Activated naive CD4-positive, alpha-beta T cell treated with anti-CD3 and anti-CD28 coated beads, Interleukin-2, amount 50 U/mL, for 24 hours (primary cell): Measurements from ENCODE around the gene FOXK1.
"Not testable (repeated sequence)": the region's sequence is repeated elsewhere in the genome, so short reads cannot be mapped to it uniquely, and the experiment has no call there.

Experiments used
- H3K27ac Mint-ChIP-seq: one replicate; pipeline ENCODE4 v1.8.0; 2021; ENCODE audit warnings: mild to moderate bottlenecking, mixed read lengths
- H3K27me3 Mint-ChIP-seq: one replicate; pipeline ENCODE4 v1.8.0; 2021; ENCODE audit warnings: mixed read lengths
- H3K36me3 Mint-ChIP-seq: one replicate; pipeline ENCODE4 v1.8.0; 2021; ENCODE audit warnings: mixed read lengths
- H3K4me1 Mint-ChIP-seq: one replicate; pipeline ENCODE4 v1.8.0; 2021; ENCODE audit warnings: mixed read lengths
- H3K4me3 Mint-ChIP-seq: one replicate; pipeline ENCODE4 v1.8.0; 2021; ENCODE audit warnings: mild to moderate bottlenecking, mixed read lengths
- H3K9me3 Mint-ChIP-seq: one replicate; pipeline ENCODE4 v1.8.0; 2021; ENCODE audit warnings: mixed read lengths

Gene FOXK1

DNA sequence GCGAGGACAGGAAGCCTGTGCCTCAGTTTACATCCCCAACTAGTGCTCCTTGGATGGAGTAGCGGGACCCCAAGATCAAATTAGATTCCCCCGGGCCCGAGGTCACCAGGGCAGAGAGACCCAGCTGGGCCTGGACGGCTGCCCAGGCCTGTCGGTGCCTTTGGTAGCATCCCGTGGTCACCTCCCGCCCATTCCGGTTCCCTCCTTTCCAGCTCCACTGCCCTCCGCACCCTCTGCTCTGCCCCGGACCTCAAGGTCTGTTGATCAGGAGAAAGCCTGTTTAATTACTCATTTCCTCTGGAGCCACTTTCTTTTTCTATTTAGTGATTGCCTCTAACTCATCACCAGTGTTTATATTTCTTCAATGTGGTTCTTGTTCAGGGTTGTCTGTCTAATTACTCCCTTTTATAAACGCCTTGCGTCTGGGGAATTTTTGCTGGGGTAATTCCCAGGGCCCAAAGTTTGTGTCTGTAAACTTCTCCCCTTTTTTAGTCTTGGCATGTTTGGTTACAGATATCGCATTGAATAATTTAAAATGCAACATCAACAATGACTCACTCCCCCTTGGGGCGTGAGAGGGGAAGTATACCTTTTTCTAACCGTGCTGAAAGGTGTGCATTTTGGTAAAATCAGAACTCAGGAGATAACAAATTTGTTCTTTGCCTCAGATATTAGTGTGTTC is 1.9 kb downstream of the FOXK1 start:
- peaks cover 50% of the 10 kb centered on the region for H3K4me1 Mint-ChIP-seq

DNA sequence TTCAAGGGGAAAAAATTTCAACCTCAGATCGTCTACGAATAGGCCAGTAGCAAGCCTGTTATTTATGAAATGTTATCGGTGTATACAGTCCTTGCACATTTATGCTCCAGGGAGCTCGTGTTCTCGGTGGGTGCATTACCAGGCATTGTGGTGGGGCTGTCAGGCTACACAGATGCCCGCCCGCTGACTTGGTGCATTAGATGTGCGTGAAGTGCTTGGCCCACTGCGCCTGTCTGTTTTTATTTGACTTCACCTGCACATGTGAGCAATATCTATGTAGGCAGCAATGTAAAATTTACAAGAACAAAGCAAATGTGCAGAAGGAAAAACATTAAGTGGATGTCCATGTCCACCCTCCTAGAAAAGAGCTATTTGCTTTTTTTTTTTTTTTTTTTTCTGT is 2.8 kb downstream of the FOXK1 start:
- Mint-ChIP-seq H3K4me3 (peak overlapping the region; percentile 97), H3K9me3 (no peaks in the 10 kb centered on the region), H3K4me1 (peaks cover 58% of the 10 kb centered on the region), H3K27ac (peak overlapping the region; percentile 100), H3K36me3 (peaks cover 5% of the 10 kb centered on the region), H3K27me3 (no peaks in the 10 kb centered on the region)

More for the DNA sequence above, 1.9 kb downstream of the FOXK1 start:
- Mint-ChIP-seq H3K27me3 (no peaks in the 10 kb centered on the region), H3K4me3 (peak overlapping the region; percentile 97), H3K36me3 (peaks cover 5% of the 10 kb centered on the region), H3K27ac (peak overlapping the region; percentile 100), H3K9me3 (no peaks in the 10 kb centered on the region)

DNA sequence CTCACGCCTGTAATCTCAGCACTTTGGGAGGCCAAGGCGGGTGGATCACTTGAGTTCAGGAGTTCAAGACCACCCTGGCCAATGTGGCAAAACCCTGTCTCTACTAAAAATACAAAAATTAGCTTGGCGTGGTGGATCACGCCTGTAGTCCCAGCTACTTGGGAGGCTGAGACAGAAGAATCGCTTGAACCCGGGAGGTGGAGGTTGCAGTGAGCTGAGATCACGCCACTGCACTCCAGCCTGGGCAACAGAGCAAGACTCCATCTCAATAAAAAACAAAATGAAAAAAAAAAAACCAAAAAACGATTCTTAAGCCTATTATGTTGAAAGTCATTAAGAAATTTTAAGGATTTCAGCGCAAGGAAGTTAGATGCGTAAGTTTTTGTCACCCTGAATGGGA is 3.6 kb downstream of the FOXK1 start:
- H3K4me3 Mint-ChIP-seq, H3K27ac Mint-ChIP-seq: not testable (repeated sequence)

DNA sequence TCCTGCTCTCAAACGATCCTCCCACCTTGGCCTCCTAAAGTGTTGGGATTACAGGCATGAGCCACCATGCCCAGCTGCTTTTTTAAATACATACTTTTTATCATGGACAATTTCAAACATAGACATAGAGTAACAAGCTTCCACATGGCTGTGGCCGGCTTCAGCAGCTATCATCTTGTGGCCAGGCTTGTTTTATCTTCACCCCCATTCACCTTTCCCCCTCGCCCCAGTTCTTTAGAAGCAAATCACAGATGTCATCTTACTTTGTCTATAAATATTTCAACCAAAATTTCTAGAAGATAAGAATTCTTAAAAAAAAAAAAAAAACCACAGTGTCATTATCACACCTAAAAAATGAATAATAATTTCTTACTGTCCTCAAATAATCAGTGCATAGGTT is 5.9 kb downstream of the FOXK1 start:
- Mint-ChIP-seq H3K27me3 (no peaks in the 10 kb centered on the region), H3K36me3 (peaks cover 5% of the 10 kb centered on the region), H3K4me3 (no peak overlapping the region), H3K9me3 (no peaks in the 10 kb centered on the region), H3K4me1 (peaks cover 77% of the 10 kb centered on the region), H3K27ac (peak overlapping the region; percentile 8)

More for the DNA sequence above, 3.6 kb downstream of the FOXK1 start:
- not testable (repeated sequence) for H3K27me3 Mint-ChIP-seq, H3K36me3 Mint-ChIP-seq, H3K9me3 Mint-ChIP-seq
- peaks cover 67% of the 10 kb centered on the region for H3K4me1 Mint-ChIP-seq

DNA sequence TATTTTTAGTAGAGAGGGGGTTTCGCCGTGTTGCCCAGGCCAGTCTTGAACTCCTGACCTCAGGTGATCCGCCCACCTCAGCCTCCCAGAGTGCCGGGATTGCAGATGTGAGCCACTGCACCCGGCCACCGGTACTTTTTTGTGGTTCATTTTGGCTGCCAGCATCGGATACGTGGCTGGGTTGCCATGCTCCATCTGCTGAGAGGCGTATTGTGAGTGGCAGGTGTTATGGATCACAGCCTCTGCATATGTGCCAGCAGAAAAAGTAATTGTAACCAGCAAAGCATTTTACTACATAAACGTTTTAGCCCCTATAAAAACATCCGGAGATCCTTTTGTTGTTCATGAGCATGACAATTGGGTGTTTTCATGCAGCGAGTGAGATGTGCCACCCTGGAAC is 7.1 kb downstream of the FOXK1 start:
- no peaks in the 10 kb centered on the region for H3K9me3 Mint-ChIP-seq
- H3K4me3 Mint-ChIP-seq, result no peak overlapping the region
- H3K27me3 Mint-ChIP-seq, result no peaks in the 10 kb centered on the region
- H3K4me1 Mint-ChIP-seq, result peaks cover 79% of the 10 kb centered on the region
- H3K27ac Mint-ChIP-seq, result peak overlapping the region; percentile 62
- H3K36me3 Mint-ChIP-seq, result peaks cover 3% of the 10 kb centered on the region

DNA sequence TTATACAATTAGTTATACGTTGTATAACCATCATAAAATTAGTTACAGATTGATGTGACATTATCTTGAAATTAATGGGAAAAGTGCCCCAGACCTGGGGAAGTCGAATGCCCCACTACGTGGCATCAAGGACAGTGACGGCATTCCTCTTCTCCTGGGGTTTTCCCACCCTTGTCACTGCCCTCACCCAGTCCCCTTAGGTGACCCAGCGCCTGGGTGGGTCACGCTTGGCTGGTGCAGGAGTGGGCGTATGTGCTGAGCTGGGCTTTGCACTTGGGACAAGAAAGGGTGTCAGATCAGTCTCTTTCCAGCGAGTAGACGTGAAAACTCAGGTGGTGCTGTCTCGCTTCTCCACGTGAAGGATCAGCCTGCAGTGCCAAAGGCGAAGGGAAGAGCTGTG is 7.6 kb downstream of the FOXK1 start:
- H3K4me3 Mint-ChIP-seq, result peak overlapping the region; percentile 28
- peak overlapping the region; percentile 62 for H3K27ac Mint-ChIP-seq
- no peaks in the 10 kb centered on the region for H3K36me3 Mint-ChIP-seq
- H3K9me3 Mint-ChIP-seq, result no peaks in the 10 kb centered on the region
- peaks cover 79% of the 10 kb centered on the region for H3K4me1 Mint-ChIP-seq
- no peaks in the 10 kb centered on the region for H3K27me3 Mint-ChIP-seq

DNA sequence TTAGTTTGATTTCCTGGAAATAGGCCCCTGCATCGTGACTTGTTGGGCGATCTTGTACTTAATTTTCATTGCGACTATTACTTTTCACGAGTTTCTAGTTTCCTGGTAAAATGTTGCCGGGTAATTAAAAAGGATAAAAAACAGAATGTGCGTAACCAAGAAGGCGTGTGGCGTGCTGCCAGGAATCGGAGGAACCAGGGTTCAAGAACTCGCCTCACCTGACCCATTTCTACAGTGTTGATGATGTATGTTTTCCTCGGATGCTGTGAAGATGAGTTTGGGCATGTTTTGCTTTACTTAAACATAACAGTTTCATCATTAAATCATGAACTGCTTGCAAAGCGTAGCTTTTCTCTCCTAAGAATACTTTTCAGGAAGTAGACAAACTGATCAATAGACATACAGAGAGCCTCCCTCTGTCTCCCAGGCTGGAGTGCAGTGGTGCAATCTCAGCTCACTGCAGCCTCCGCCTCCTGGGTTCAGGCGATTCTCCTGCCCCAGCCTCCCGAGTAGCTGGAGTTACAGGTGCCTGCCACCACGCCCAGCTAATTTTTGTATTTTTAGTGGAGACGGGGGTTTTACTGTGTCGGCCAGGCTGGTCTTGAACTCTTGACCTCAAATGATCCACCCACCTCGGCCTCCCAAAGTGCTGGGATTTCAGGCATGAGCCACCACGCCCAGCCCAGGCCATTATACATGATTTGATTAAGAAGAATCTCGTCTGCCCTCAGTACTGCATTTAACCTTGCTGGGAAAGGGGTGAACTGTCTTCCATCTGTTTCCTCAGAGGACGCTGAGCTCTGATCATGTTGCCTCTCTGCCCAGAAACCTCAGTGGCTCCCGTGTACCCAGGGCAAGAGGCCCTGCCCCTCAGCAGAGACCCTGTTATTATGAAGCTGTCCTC is 9.1 kb downstream of the FOXK1 start:
- peaks cover 79% of the 10 kb centered on the region for H3K4me1 Mint-ChIP-seq
- H3K36me3 Mint-ChIP-seq, result no peaks in the 10 kb centered on the region
- no peaks in the 10 kb centered on the region for H3K27me3 Mint-ChIP-seq
- no peak overlapping the region for H3K4me3 Mint-ChIP-seq
- no peaks in the 10 kb centered on the region for H3K9me3 Mint-ChIP-seq
- H3K27ac Mint-ChIP-seq, result peak overlapping the region; percentile 33

DNA sequence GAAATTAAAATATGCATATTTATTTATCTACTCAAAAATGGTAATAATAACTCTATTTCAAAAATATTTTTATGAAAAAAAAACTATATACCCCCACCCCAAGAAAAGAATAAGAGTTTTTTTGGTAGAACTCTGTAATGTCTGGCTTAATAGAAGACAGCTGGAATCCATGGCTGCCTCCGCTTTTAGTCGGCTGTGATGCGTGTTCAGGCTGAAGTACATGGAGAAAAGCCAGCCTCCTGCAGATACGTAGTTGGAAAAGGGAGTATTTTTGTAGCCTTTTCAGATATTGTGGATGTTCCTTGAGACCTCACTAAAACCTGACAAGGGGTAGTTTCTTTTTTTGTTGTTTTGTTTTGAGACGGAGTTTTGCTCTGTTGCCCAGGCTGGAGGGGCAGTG is 10.0 kb downstream of the FOXK1 start:
- H3K36me3 Mint-ChIP-seq, result no peaks in the 10 kb centered on the region
- peaks cover 77% of the 10 kb centered on the region for H3K4me1 Mint-ChIP-seq
- H3K9me3 Mint-ChIP-seq, result no peaks in the 10 kb centered on the region
- H3K4me3 Mint-ChIP-seq, result no peak overlapping the region
- no peaks in the 10 kb centered on the region for H3K27me3 Mint-ChIP-seq
- H3K27ac Mint-ChIP-seq, result no peak overlapping the region

DNA sequence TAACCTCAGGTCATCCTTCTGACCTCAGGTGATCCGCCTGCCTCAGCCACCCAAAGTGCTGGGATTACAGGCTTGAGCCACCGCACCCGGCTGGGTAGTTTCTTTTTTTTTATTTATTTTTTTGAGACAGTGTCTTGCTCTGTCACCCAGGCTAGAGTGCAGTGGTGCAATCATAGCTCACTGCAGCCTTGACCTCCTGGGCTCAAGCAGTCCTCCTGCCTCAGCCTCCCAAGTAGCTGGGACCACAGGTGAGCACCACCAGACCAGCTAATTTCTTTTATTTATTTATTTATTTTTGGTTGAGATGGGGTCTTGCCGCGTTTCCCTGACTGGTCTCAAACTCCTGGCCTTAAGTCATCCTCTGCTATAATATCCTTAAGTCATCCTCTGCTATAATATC is 10.5 kb downstream of the FOXK1 start:
- H3K36me3 Mint-ChIP-seq, H3K9me3 Mint-ChIP-seq, H3K27me3 Mint-ChIP-seq, H3K27ac Mint-ChIP-seq, H3K4me3 Mint-ChIP-seq: not testable (repeated sequence)
- H3K4me1 Mint-ChIP-seq, result peaks cover 71% of the 10 kb centered on the region

DNA sequence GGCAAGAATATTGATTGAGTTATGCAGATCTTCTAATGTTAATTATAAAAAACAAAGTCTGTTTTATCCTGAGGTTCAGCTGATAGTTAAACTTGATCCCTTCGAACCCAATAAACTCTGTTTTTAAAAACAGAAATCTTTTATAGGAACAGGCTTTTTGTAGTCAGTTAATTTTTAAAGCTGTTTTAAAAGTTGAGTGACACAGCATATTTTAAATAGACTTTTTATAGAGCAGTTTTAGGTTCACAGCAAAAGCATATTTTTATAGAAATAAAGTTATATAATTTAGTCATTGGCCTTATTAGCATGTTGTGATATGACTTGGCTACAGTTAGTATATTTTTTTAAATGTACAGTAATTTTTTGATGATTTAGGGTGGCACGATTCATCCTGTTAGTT is 11.1 kb downstream of the FOXK1 start:
- Mint-ChIP-seq H3K4me1 (peaks cover 69% of the 10 kb centered on the region), H3K9me3 (no peaks in the 10 kb centered on the region), H3K27me3 (no peaks in the 10 kb centered on the region), H3K27ac (no peak overlapping the region), H3K36me3 (no peaks in the 10 kb centered on the region), H3K4me3 (no peak overlapping the region)

DNA sequence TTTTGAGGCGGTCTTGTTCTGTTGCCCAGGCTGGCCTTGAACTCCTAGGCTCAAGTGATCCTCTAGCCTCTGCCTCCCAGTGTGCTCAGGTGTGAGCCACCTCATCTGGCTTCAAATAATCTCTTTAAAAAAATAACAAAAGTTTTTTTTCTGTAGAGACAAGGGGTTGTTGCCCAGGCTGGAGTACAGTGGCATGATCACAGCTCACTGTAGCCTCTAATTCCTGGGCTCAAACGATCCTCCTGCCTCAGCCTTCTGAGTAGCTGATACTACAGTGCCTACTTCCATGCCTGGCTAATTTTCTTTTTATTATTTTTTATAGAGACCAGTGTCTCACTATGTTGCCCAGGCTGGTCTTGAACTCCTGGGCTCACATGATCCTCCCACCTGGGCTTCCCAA is 11.7 kb downstream of the FOXK1 start:
- Mint-ChIP-seq H3K27me3 (no peaks in the 10 kb centered on the region), H3K27ac (no peak overlapping the region), H3K4me3 (no peak overlapping the region), H3K4me1 (peaks cover 70% of the 10 kb centered on the region), H3K9me3 (no peaks in the 10 kb centered on the region), H3K36me3 (no peaks in the 10 kb centered on the region)

DNA sequence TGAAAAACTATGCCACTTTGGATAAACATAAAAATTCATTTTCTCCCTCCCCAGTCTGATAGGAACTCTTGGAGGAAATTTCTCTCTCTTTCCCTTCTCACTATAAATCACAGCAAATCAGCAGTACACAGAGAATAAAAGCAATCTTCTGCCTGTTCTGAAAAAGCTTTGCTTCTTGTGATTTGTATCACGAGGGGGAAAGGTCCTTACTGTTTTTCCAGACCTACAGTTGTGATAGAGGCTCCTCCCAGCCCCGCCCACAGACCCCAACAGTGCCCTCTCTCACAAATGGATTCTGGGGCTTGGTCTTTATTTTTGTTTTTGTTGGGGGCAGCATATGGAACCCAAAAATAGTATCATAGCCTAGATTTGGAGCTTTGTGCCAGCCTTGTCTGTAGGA is 12.2 kb downstream of the FOXK1 start:
- no peaks in the 10 kb centered on the region for H3K9me3 Mint-ChIP-seq

DNA sequence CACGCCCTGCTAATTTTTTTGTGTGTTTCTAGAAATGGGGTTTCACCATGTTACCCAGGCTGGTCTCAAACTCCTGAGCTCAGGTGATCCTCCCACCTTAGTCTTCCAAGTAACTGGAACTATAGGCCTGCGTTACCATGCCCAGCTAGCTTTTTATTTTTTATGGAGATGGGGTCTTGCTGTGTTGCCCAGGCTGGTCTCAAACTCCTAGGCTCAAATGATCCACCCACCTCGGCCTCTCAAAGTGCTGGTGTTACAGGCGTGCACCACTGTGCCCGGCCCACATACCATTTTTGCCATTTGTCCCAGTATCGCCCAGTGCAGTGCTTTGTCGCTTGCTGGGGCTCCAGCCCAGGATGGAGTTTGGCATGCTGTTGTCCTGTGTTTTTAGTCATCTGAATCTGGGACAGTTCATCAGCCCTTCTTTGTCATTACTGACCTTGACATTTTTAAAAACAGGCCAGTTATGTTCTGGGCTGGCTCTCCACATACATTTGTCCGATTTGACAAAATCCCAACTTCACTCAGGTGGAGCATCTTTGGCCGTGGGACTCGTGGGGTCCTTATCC is 16.7 kb downstream of the FOXK1 start:
- Mint-ChIP-seq H3K36me3 (no peaks in the 10 kb centered on the region), H3K27me3 (no peaks in the 10 kb centered on the region), H3K27ac (no peak overlapping the region), H3K4me1 (peaks cover 72% of the 10 kb centered on the region), H3K4me3 (no peak overlapping the region), H3K9me3 (no peaks in the 10 kb centered on the region)

More for the DNA sequence above, 12.2 kb downstream of the FOXK1 start:
- H3K4me3 Mint-ChIP-seq, result no peak overlapping the region
- H3K36me3 Mint-ChIP-seq, result no peaks in the 10 kb centered on the region
- H3K4me1 Mint-ChIP-seq, result peaks cover 69% of the 10 kb centered on the region
- H3K27me3 Mint-ChIP-seq, result no peaks in the 10 kb centered on the region
- H3K27ac Mint-ChIP-seq, result no peak overlapping the region

DNA sequence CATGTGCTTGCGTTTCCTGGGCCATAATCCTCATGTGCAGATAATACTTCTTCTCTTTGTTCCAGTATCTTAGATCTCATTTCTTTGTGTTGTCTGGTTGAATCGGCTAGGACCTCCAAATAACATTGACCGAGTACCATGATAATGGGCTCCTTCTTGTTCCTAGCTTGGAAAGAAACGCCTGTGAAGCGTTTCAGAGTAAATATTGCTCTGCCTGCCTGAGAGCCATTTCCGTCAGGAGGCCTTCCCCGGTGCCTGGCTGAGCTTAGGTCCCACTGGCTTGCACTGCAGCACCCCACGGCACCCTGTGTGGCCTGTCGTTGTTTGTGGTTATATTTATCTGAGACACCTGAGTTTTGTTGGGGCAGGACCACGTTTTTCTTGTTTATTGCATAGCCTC is 17.7 kb downstream of the FOXK1 start:
- H3K4me1 Mint-ChIP-seq, result peaks cover 72% of the 10 kb centered on the region
- H3K27ac Mint-ChIP-seq, result peak overlapping the region; percentile 12
- no peaks in the 10 kb centered on the region for H3K9me3 Mint-ChIP-seq
- H3K27me3 Mint-ChIP-seq, result no peaks in the 10 kb centered on the region
- H3K36me3 Mint-ChIP-seq, result no peaks in the 10 kb centered on the region
- no peak overlapping the region for H3K4me3 Mint-ChIP-seq

DNA sequence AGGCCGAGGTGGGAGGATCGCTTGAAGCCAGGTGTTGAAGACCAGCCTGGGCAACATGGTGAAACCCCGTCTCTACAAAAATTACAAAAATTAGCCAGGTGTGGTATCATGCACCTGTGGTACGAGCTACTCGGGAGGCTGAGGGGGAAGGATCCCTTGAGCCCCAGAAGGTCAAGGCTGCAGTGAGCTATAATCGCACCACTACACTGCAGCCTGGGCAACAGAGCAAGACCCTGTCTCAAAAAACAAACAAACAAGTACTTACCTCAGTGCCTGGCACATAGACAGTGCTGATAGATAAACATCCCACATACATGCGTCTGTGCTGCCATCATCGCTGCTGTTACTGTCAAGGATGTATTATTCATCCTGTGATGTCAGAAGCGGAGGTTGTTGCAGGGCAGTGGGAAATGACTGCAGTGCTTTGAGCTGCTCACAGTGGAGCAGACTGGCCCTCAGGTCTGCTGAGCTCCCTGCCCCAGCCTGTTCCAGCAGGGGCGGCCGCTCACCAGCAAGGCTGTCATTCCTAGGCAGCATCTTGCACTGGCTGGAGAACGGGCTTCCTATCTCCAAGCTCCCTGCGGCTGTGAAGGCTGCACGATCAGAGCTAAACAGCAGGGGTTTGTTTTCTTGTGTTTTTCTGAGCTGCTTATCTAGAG is 18.6 kb downstream of the FOXK1 start:
- Mint-ChIP-seq H3K4me1 (peaks cover 74% of the 10 kb centered on the region), H3K36me3 (no peaks in the 10 kb centered on the region), H3K27me3 (no peaks in the 10 kb centered on the region), H3K4me3 (no peak overlapping the region), H3K9me3 (no peaks in the 10 kb centered on the region), H3K27ac (no peak overlapping the region)
